GM19438 (cell line): ENCODE results near the gene TMEM25.
"Not testable (repeated sequence)": the region's sequence is repeated elsewhere in the genome, so short reads cannot be mapped to it uniquely, and the experiment has no call there.

Experiments used
- ATAC-seq: cut with Tn5 transposase; IDR thresholded peaks from one replicate; pipeline ENCODE4 v1.9.1; 2021; ENCODE audit warnings: low read depth; ENCODE audit not compliant: unreplicated experiment

The TMEM25 gene

DNA sequence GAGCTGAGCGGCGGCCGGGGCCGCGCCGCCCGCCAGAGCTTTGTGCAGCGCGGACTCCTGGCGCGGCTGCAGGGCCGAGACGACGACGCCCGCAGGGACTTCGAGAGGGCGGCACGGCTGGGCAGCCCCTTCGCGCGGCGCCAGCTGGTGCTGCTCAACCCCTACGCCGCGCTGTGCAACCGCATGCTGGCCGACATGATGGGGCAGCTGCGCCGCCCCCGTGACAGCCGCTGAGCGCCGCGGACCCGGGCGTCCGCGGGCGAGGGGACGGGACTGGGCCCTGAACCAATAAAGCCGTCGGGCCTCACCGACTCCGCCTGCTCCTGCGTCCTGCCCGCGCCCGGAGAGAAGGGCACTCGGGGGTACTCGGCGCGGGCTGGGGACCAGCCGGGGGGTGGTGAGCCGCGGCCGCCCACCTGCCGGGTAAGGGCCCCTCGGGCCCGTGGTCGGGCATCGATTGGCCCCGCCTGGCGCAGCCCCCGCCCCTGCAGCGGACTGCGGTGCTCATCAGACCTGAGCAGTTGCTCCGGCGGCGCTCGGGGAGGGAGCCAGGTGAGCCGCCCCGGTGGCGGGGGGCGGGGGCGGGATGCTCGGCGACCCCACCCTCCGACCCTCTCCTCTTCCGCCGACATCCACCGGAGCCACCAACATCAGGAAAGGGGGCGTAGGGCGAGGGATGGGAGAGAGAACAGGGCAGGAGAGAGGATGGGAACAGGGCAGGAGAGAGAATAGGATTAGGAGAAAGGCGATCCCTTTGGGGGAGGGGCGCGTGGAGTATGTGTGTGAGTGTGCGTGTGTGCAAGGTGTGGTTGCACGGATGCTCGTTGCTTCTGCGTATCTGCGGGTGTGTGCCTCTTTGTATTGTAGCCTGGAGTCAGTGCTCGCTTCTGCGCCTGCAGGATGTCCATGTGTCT lies at the start of gene TMEM25:
TSS of gene TMEM25 (plus strand) at position 510 of the 914 bp plus-strand sequence. CDS start 610 bp downstream, outside the sequence.
- peak; percentile 75 for ATAC-seq

DNA sequence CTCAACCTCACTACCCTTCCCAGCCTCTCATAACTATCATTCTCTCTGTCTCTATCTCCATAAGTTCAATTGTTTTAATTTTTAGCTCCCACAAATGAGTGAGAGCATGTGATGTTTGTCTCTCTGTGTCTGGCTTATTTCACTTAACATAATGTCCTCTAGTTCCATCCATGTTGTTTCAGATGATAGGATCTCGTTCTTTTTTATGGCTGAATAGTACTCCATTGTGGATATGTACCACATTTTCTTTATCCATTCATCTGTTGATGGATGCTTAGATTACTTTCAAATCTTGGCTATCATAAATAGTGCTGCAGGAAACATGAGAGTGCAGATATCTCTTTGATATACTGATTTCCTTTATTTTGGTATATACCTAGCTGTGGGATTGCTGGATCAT lies 49.8 kb upstream of the TMEM25 start:
- ATAC-seq = not testable (repeated sequence)

DNA sequence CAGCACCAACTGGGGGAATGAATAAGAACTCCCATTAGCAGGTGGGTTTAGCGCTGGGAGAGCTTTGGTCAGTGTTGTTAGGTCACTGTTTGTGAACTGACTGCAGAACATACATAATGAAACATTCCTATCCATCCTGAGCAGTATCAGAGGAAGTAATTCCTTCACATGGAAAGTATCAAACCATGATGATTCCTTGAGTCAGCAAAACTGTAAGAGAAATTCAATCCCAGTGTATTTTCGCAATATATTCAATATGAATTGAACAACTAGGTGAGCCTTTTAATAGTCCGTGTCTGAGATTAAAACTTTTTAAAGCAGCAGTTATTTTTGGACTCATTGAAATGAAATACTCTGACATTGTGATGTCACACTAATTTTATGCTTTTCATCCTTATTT lies 46.6 kb upstream of the TMEM25 start:
- ATAC-seq = no peak

DNA sequence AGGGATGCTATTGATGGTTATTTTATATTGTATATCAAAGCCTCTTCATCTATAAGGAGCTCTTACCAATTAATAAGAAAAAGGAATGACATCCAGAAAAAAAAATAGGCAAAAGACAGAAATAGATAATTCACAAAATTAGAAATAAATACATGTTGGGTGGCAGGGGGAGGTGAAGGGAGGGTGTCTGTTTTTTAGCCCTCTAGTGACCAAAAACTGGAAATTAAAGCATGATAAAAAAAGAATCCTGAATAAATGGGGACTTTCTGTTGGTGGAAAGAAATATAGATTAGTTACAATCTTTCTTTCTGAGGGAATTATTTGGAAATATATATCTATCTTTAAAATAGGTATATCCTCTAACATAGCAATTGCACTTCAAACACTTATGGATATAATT lies 45.7 kb upstream of the TMEM25 start:
- no peak for ATAC-seq

DNA sequence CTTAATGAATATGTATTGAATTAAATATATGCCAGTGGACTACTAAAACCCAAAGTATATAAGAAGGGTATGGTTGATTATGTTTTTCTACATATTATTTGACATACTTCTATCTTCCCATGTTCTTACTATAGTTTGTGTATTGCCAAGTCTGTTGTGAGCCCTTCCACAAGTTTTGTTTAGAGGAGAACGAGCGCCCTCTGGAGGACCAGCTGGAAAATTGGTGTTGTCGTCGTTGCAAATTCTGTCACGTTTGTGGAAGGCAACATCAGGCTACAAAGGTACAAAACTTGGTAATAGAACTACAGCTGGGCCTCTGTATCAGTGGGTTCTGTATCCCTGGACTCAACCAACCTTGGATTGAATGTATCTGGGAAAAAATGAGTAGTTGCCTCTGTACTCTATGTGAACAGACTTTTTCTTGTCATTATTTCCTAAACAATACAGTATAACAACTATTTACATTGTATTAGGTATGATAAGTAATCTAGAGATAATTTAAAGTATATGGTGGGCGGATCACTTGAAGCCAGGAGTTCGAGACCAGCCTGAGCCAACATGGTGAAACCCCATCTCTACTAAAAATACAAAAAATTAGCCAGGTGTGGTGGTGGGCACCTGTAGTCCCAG lies 42.4 kb upstream of the TMEM25 start:
- ATAC-seq = no peak

DNA sequence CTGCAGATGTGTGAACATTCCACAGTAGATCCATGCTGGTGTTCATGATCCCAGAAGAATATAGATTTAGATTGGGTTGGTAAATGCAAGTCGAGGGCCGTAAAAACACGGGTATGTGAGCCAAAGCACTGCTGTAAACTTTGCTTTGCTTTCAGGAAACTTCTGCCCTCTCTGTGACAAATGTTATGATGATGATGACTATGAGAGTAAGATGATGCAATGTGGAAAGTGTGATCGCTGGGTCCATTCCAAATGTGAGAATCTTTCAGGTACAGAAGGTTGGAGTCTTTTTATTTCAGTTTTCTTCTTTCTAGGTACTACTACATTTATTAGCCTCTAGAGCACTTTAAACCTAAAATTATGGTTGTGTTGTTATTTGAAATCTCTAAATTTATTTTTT lies 40.0 kb upstream of the TMEM25 start:
- no peak for ATAC-seq

DNA sequence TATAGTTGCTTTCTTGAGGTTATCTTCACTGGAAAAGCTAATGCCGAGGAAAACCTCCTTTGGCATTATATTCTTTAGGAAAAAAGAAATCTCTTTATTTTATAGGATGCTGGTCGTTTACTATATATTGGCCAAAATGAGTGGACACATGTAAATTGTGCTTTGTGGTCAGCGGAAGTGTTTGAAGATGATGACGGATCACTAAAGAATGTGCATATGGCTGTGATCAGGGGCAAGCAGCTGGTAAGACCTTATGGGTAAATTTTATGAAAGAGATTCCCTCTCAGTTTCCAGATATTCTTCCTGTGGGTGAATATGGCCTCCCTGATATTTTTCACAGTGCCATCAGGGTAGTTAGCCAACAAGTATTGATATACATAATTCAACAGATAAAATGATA lies 33.2 kb upstream of the TMEM25 start:
- ATAC-seq = no peak

DNA sequence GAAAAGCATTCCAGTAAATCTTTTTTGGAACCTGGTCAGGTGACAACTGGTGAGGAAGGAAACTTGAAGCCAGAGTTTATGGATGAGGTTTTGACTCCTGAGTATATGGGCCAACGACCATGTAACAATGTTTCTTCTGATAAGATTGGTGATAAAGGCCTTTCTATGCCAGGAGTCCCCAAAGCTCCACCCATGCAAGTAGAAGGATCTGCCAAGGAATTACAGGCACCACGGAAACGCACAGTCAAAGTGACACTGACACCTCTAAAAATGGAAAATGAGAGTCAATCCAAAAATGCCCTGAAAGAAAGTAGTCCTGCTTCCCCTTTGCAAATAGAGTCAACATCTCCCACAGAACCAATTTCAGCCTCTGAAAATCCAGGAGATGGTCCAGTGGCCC lies 27.8 kb upstream of the TMEM25 start:
- ATAC-seq = no peak

DNA sequence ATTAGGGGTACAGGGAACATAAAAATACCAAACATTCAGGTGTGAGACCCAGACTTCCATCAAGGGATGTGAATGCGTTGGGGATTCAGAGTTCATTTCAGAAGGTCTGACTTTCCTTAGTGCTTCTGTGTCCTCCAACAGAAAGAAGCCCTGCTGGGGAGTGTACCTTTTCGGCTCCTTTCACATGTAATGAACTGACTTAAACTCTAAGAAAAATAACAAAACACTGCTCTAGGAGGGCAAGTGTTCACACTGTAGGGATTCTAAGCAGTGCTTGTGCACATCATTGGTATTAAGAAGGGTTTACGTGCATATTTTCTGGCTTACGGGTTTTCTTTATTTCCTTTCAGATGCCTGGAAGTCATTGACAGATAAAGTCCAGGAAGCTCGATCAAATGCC lies 19.4 kb upstream of the TMEM25 start:
- no peak for ATAC-seq

DNA sequence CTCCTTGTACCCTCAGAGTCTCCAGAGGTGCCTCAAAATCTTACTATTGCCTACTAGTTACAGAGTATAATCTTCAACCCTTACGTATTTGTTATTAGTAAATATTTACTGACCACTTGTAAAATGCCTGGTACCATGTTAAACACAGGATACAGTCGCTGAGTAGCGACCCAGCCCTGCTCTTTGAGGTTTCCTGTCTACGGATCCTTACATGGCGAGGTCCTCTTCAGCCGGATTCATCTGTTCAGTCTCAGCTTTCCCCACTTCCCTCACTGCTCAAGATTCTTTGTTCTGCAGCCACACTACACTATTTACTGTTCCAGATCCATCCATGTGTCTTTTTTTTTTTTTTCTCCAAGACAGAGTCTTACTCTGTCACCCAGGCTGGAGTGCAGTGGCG lies 16.9 kb upstream of the TMEM25 start:
- no peak for ATAC-seq

DNA sequence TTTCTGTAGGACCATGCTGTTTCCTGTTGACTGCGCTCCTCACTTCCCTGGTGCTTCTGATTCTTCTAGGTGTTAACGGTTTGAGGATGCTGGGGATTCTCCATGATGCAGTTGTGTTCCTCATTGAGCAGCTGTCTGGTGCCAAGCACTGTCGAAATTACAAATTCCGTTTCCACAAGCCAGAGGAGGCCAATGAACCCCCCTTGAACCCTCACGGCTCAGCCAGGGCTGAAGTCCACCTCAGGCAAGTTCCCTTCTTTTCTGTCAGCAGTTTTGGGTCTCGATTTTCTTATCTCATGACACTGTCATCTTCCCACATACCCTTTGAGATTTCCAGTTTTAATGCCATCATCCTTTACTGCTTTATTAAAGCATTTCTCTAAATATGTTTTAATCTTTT lies 11.4 kb upstream of the TMEM25 start:
- ATAC-seq = no peak

DNA sequence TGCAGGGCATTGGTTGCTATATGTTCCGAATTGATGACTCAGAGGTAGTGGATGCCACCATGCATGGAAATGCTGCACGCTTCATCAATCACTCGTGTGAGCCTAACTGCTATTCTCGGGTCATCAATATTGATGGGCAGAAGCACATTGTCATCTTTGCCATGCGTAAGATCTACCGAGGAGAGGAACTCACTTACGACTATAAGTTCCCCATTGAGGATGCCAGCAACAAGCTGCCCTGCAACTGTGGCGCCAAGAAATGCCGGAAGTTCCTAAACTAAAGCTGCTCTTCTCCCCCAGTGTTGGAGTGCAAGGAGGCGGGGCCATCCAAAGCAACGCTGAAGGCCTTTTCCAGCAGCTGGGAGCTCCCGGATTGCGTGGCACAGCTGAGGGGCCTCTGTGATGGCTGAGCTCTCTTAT lies 9.1 kb upstream of the TMEM25 start:
- no peak for ATAC-seq

DNA sequence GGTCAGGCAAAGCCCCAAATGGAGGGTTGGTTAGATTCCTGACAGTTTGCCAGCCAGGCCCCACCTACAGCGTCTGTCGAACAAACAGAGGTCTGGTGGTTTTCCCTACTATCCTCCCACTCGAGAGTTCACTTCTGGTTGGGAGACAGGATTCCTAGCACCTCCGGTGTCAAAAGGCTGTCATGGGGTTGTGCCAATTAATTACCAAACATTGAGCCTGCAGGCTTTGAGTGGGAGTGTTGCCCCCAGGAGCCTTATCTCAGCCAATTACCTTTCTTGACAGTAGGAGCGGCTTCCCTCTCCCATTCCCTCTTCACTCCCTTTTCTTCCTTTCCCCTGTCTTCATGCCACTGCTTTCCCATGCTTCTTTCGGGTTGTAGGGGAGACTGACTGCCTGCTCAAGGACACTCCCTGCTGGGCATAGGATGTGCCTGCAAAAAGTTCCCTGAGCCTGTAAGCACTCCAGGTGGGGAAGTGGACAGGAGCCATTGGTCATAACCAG lies 8.4 kb upstream of the TMEM25 start:
- ATAC-seq = no peak

DNA sequence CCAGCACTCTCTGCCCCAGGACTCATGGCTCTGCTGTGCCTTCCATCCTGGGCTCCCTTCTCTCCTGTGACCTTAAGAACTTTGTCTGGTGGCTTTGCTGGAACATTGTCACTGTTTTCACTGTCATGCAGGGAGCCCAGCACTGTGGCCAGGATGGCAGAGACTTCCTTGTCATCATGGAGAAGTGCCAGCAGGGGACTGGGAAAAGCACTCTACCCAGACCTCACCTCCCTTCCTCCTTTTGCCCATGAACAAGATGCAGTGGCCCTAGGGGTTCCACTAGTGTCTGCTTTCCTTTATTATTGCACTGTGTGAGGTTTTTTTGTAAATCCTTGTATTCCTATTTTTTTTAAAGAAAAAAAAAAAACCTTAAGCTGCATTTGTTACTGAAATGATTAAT lies 6.6 kb upstream of the TMEM25 start:
- no peak for ATAC-seq

DNA sequence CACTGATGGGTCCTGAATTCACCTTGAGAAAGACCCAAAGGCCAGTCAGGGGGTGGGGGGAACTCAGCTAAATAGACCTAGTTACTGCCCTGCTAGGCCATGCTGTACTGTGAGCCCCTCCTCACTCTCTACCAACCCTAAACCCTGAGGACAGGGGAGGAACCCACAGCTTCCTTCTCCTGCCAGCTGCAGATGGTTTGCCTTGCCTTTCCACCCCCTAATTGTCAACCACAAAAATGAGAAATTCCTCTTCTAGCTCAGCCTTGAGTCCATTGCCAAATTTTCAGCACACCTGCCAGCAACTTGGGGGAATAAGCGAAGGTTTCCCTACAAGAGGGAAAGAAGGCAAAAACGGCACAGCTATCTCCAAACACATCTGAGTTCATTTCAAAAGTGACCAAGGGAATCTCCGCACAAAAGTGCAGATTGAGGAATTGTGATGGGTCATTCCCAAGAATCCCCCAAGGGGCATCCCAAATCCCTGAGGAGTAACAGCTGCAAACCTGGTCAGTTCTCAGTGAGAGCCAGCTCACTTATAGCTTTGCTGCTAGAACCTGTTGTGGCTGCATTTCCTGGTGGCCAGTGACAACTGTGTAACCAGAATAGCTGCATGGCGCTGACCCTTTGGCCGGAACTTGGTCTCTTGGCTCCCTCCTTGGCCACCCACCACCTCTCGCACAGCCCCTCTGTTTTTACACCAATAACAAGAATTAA lies 6.1 kb upstream of the TMEM25 start:
- ATAC-seq = no peak

DNA sequence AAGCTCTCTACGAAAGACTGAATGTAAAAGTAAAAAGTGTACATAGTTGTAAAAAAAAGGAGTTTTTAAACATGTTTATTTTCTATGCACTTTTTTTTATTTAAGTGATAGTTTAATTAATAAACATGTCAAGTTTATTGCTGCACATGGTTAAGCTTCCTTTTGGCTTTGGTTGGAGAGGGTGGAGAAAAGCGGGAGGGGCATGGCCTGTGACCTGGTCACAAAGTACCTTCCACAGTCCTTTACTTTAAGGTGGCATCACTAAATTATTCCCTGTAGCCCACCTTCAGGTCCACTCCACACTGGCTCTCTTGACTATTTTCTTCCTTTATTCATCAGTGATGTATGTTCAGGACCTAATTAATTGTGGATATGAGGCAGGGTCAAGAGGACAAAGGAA lies 4.3 kb upstream of the TMEM25 start:
- ATAC-seq = no peak

DNA sequence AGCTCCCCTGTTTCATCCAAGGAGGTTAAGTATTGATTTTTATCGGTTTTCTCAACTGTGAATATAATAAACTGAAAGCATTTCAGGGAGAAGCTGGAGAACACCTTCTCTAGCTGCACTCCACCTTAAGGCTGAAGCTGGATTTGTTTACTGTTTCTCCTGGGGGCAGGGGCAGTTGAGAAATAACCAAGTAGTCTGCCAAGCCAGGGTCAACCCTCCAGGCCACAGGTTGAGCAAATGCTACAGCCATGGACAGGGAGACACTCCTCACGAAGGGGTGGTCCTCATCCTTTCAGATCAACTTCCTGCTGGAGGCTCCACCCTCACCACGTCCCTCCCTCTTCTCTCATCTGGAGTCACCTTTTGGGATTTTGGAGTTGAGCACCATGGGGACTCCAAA lies 3.9 kb upstream of the TMEM25 start, which contains the start of gene TTC36:
TSS of gene TTC36 (plus strand) at position 366 of the 400 bp plus-strand sequence. CDS start at position 387, 21 bp downstream.
- no peak for ATAC-seq

DNA sequence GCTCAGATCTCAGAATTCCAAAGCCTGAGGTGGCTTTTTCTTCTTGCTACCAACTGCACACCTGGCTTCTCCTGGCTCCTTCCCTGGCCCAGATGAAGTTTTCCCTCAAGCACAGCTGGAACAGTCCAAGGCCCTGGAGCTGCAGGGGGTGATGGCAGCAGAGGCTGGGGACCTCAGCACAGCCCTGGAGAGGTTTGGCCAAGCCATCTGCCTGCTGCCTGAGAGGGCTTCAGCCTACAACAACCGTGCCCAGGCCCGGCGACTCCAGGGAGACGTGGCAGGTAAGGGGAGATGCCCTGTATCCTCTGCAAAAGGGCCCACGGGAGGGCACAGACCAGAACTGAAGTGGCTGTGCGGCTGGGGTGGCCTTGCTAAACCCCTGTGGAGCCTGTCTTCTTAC lies 2.5 kb upstream of the TMEM25 start:
- no peak for ATAC-seq

DNA sequence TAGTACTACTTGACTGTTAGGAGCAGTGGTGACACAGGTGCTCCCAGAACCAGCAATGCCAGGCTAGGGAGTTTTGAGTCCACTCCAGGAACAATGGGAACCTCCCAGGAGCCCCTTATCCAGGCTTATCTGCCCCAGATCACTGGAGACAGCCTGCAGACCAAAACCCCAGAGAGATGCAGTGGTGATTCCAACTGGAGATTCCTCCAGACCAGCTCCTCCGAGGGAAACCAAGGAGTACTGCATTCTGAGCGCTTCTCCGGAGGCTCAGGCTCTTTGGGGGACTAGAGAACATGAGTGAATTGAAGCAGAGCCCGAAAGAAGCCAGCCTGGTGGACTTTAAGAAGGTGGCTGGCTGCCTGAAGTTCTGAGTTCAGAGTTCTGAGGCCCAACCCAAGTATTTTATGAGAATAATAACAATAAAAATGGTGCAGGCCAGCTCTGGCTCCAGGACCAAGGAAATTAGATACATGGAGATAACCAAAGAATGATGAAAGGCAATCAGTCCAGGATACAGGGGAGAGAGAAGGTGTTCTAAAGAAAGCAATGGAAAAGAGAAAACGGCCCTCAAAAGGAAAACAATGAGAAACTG lies 1.3 kb upstream of the TMEM25 start:
- ATAC-seq = no peak

DNA sequence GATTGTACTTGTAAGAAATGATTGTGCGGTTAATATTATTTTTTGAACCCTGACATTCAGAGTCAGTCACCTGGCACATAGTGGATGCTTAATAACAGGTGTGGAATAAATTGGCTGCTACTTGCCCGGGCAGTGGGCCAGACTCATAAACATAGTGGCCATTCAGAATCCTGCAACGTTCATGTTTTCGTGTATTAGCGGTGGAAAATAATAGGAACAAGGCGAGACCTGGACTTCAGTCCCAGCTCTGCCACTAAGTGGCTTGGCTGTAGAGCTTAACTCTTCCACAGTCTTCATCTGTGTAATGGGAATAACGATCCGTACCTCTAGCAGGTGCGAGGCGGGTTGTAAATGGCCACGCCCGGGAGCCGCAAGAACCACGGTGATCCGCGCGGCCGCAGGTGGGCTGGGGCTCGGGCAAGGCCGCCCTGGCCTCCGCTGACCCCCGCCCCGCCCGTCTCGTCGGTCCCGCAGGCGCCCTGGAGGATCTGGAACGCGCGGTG lies 761 bp upstream of the TMEM25 start:
- ATAC-seq = peak; percentile 3
